ENCODE measurements around the gene TNNI3K. TPM values are rescaled to one million over a fixed set of nuclear protein-coding genes. Genes with fewer than 3 reads are reported as not detected.

TNNI3K gene
- polyA plus RNA-seq, 1 of the 3 experiments (the other 2 are of a cell fraction) = 0.31 TPM

DNA sequence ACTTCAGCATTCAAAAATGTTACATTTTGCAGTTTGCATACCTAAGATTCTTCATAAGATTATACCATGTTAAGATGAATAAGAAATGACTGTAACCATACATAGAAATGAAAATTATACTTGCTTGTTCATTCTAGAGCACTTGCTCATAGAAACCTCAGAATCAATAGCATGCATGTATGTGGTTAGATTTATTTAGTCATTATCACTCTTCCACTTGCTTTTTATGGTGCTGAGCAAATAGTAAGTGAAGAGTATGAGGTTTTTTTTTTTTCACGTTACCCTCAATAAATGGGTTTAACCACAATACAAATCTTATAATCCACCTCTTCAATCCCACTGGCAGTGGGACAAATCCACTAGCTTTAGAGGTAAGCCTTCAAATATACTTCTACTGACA, 192.5 kb downstream of the TNNI3K start:
- Histone ChIP-seq H2AFZ (ENCODE audit: low read depth) (no peak overlapping the region), H3F3A (replicated peaks; ENCODE audit: insufficient read depth) (no peaks in the 10 kb centered on the region), H3K9ac (no peak overlapping the region), H3K4me3 (ENCODE audit: low read depth in 2 of 2, low read length in 1 of 2) (no peak overlapping the region), H3K4me2 (no peak overlapping the region), H3K27ac (ENCODE audit: low read depth in 2 of 2, low read length in 1 of 2) (no peak overlapping the region), H4K20me1 (ENCODE audit: insufficient read depth) (no peaks in the 10 kb centered on the region), H3K79me2 (ENCODE audit: insufficient read depth) (no peaks in the 10 kb centered on the region), H3K36me3 (replicated peaks in 1 of 2; ENCODE audit: control insufficient read depth in 1 of 2, insufficient read depth in 2 of 2, low read length in 1 of 2) (no peaks in the 10 kb centered on the region), H3K9me2 (no peaks in the 10 kb centered on the region), H3K9me3 (no peaks in the 10 kb centered on the region), H3K27me3 (ENCODE audit: insufficient read depth) (no peaks in the 10 kb centered on the region), H3K4me1 (ENCODE audit: control insufficient read depth in 1 of 2, insufficient read depth in 2 of 2, low read depth in 1 of 2, low read length in 1 of 2) (peaks cover 0 to 6% of the 10 kb centered on the region in 2 experiments; a peak in 2 of 4 replicates)
- 47% methylated on average over 1 of the region's 1 CpG for WGBS (ENCODE audit: low lambda C conversion rate)
- no peak for TF ChIP-seq FOXJ3 (CRISPR knock-in tag; IDR thresholded peaks at IDR 0.05)
- DNase-seq = no peak
- ChIA-PET CTCF (interaction anchor here (1.3 kb wide), 1 partner anchor 164 kb away, joined by 3 read pairs; no protein-coding TSS in a partner anchor), POLR2A (no interaction called here)

DNA sequence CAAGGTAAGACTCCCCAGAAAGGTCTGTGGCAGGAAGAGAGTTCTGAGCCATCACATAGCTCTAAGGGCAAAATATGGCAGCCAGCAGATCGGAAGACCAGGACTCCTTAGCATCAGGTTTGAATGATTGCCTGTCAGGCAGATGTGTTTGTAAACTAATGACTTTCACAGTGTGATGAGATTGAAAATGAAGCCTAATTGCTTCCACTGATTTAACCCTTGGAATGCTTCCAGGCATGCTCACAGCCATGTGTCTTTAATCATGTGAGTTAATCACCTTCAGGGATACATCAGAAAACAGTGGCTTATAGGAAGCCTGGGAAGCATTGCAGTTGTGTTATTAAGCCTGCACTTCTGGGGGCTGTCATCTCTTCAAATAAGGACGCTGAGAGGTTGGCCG, 194.4 kb downstream of the TNNI3K start:
- WGBS (ENCODE audit: low lambda C conversion rate) = 28% methylated on average over 3 of the region's 3 CpGs
- Histone ChIP-seq H3K27me3 (ENCODE audit: insufficient read depth) (no peaks in the 10 kb centered on the region), H3K4me1 (ENCODE audit: control insufficient read depth in 1 of 2, insufficient read depth in 2 of 2, low read depth in 1 of 2, low read length in 1 of 2) (peaks cover 0 to 6% of the 10 kb centered on the region in 2 experiments; a peak in 2 of 4 replicates), H3K27ac (ENCODE audit: low read depth in 2 of 2, low read length in 1 of 2) (peak overlapping the region in 1 of 2 experiments; percentile 43; a peak in 1 of 4 replicates), H4K20me1 (ENCODE audit: insufficient read depth) (no peaks in the 10 kb centered on the region), H3K9me2 (no peaks in the 10 kb centered on the region), H3F3A (replicated peaks; ENCODE audit: insufficient read depth) (no peaks in the 10 kb centered on the region), H3K36me3 (replicated peaks in 1 of 2; ENCODE audit: control insufficient read depth in 1 of 2, insufficient read depth in 2 of 2, low read length in 1 of 2) (no peaks in the 10 kb centered on the region), H3K4me3 (ENCODE audit: low read depth in 2 of 2, low read length in 1 of 2) (no peak overlapping the region), H3K9ac (no peak overlapping the region), H3K79me2 (ENCODE audit: insufficient read depth) (no peaks in the 10 kb centered on the region), H3K9me3 (no peaks in the 10 kb centered on the region), H3K4me2 (no peak overlapping the region), H2AFZ (ENCODE audit: low read depth) (no peak overlapping the region)
- CTCF ChIA-PET = interaction anchor here (1.0 kb wide), 1 partner anchor 75 kb away, joined by 4 read pairs; no protein-coding TSS in a partner anchor
- POLR2A ChIA-PET = no interaction called here
- peak; percentile 7 for DNase-seq
- TF ChIP-seq JUND (IDR thresholded peaks at IDR 0.05) = no peak
- TF ChIP-seq, protein P1, sequence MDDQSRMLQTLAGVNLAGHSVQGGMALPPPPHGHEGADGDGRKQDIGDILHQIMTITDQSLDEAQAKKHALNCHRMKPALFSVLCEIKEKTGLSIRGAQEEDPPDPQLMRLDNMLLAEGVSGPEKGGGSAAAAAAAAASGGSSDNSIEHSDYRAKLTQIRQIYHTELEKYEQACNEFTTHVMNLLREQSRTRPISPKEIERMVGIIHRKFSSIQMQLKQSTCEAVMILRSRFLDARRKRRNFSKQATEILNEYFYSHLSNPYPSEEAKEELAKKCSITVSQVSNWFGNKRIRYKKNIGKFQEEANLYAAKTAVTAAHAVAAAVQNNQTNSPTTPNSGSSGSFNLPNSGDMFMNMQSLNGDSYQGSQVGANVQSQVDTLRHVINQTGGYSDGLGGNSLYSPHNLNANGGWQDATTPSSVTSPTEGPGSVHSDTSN (IDR thresholded peaks at IDR 0.05) = no peak
- TF ChIP-seq GATA2 (CRISPR knock-in tag; IDR thresholded peaks at IDR 0.05) = peak; percentile 48
- TF ChIP-seq FOSL2 (IDR thresholded peaks at IDR 0.05; ENCODE audit: borderline replicate concordance, low read depth) = no peak
- no peak for TF ChIP-seq EZH2phosphoT487 (IDR thresholded peaks at IDR 0.05; ENCODE audit: borderline replicate concordance, low read depth)
- TF ChIP-seq, protein P2, sequence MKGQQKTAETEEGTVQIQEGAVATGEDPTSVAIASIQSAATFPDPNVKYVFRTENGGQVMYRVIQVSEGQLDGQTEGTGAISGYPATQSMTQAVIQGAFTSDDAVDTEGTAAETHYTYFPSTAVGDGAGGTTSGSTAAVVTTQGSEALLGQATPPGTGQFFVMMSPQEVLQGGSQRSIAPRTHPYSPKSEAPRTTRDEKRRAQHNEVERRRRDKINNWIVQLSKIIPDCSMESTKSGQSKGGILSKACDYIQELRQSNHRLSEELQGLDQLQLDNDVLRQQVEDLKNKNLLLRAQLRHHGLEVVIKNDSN (IDR thresholded peaks at IDR 0.05; ENCODE audit: borderline replicate concordance, low read depth) = no peak
- no peak; the same call in 1 of the 2 replicates for TF ChIP-seq MXI1 (IDR thresholded peaks at IDR 0.05; ENCODE audit: low read depth, low read length)
- TF ChIP-seq CHD2 (IDR thresholded peaks at IDR 0.05; ENCODE audit: low read length, partially characterized antibody) = peak; percentile 22
- TF ChIP-seq, protein P3, sequence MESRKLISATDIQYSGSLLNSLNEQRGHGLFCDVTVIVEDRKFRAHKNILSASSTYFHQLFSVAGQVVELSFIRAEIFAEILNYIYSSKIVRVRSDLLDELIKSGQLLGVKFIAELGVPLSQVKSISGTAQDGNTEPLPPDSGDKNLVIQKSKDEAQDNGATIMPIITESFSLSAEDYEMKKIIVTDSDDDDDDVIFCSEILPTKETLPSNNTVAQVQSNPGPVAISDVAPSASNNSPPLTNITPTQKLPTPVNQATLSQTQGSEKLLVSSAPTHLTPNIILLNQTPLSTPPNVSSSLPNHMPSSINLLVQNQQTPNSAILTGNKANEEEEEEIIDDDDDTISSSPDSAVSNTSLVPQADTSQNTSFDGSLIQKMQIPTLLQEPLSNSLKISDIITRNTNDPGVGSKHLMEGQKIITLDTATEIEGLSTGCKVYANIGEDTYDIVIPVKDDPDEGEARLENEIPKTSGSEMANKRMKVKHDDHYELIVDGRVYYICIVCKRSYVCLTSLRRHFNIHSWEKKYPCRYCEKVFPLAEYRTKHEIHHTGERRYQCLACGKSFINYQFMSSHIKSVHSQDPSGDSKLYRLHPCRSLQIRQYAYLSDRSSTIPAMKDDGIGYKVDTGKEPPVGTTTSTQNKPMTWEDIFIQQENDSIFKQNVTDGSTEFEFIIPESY (IDR thresholded peaks at IDR 0.05; ENCODE audit: borderline replicate concordance, low read depth) = no peak
- TF ChIP-seq, protein P4, sequence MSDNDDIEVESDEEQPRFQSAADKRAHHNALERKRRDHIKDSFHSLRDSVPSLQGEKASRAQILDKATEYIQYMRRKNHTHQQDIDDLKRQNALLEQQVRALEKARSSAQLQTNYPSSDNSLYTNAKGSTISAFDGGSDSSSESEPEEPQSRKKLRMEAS (IDR thresholded peaks at IDR 0.05; ENCODE audit: low read depth) = no peak
- no peak for TF ChIP-seq POLR2AphosphoS5 (IDR thresholded peaks at IDR 0.05; ENCODE audit: low read depth, low read length)
- TF ChIP-seq NRF1 (IDR thresholded peaks at IDR 0.05; ENCODE audit: low read depth, low read length) = no peak
- no peak for TF ChIP-seq FOXJ3 (CRISPR knock-in tag; IDR thresholded peaks at IDR 0.05)
- peak in 1 of 2 experiments; percentile 73; a peak in 2 of 4 replicates for TF ChIP-seq EP300 (IDR thresholded peaks at IDR 0.05; ENCODE audit: borderline replicate concordance in 1 of 2, low read depth in 1 of 2, low read length in 1 of 2)
- TF ChIP-seq NFIC (IDR thresholded peaks at IDR 0.05; ENCODE audit: borderline replicate concordance) = no peak
- TF ChIP-seq RAD21 (IDR thresholded peaks at IDR 0.05; ENCODE audit: low read length) = no peak
- TF ChIP-seq RFX5 (IDR thresholded peaks at IDR 0.05; ENCODE audit: low read length) = no peak
- TF ChIP-seq MEF2A (IDR thresholded peaks at IDR 0.05; ENCODE audit: borderline replicate concordance, low read depth) = no peak

Measured in SK-N-SH (cell line).